ENCODE measurements around the gene AHR. TPM values are rescaled to one million over a fixed set of nuclear protein-coding genes. Genes with fewer than 3 reads are reported as not detected.
"Not testable (repeated sequence)": the region's sequence is repeated elsewhere in the genome, so short reads cannot be mapped to it uniquely, and the experiment has no call there.

Gene AHR
- total RNA-seq, 1 donor from 2014 or later: 72.7 TPM

GRCh38 chr7:17376595-17376994, 78.1 kb downstream of the AHR start:
- no peak for DNase-seq

GRCh38 chr7:17380736-17381662, 82.5 kb downstream of the AHR start:
- DNase-seq: no peak

- DNase-seq: not testable (repeated sequence)
Observed at GRCh38 chr7:17382408-17383354, 84.2 kb downstream of the AHR start.

GRCh38 chr7:17384400-17384799, 85.9 kb downstream of the AHR start:
- no peak for DNase-seq

GRCh38 chr7:17385612-17386011, 87.2 kb downstream of the AHR start:
- no peak for DNase-seq

GRCh38 chr7:17390392-17390791, 91.9 kb downstream of the AHR start:
- DNase-seq: no peak

GRCh38 chr7:17391366-17391765, 92.9 kb downstream of the AHR start:
- no peak for DNase-seq

- DNase-seq: peak; percentile 18
Observed at GRCh38 chr7:17392846-17393245, 94.4 kb downstream of the AHR start.

GRCh38 chr7:17394563-17394962, 96.1 kb downstream of the AHR start:
- not testable (repeated sequence) for DNase-seq

Small RNAs within 50 kb of the gene (small RNA-seq; reads per million reads assigned to genes)
- gene RF00092 (ENCODE audit: low replicate concordance): not detected

Measured in tongue (tissue), 3 donors.